DOHH2 (cell line): ENCODE results near the gene VAMP4.

Source experiments
- CTCF ChIP-seq: fragments of 200-600 bp; sonication (generic); IDR thresholded peaks from one replicate; pipeline ENCODE4 v1.5.1; 2014; ENCODE audit warnings: antibody characterized with exemption, mild to moderate bottlenecking, low read depth, low read length; ENCODE audit not compliant: poor library complexity, severe bottlenecking
- EZH2phosphoT487 ChIP-seq: fragments of 200-600 bp; sonication (generic); IDR thresholded peaks from 2 replicates; pipeline ENCODE4 v1.6.1; 2017; ENCODE audit warnings: borderline replicate concordance, mild to moderate bottlenecking, antibody characterized with exemption, low read length, moderate library complexity, mixed read lengths

DNA sequence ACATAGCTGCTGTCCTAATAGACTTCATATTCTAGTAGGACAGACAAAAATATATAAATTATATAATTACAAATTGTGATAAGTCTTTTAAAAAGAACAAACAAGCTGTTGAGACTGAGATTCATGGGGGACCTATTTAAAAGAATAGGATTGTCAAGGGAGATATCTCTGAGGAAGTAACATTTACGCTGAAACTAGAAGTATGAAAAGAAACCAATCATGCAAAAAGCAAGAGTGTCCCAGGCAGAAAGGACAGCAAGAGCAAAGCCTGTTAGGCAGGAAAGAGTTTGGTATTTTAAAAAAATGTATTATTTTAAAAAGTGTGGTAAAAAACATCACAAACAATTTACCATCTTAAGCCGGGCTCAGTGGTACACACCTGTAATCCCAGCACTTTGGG, 30.4 kb upstream of the VAMP4 start:
- TF ChIP-seq CTCF (no peak), EZH2phosphoT487 (no peak)
